GM12875 (cell line): Measurements from ENCODE around the gene ZNF124.
"Not testable (repeated sequence)": the region's sequence is repeated elsewhere in the genome, so short reads cannot be mapped to it uniquely, and the experiment has no call there.

Source experiments
- H3K4me3 ChIP-seq: one replicate; pipeline ENCODE4 v1.5.1; 2011; ENCODE audit warnings: low read depth, low read length, control low read depth
- CTCF ChIP-seq: IDR thresholded peaks from 2 replicates; pipeline ENCODE4 v1.5.1; 2011; ENCODE audit warnings: low read depth, mild to moderate bottlenecking, control low read depth, inconsistent platforms, low read length, moderate library complexity, borderline replicate concordance; ENCODE audit not compliant: insufficient read depth

Gene ZNF124

GRCh38 chr1:247171875-247172563, at the start of gene ZNF124:
ZNF124 (minus strand) TSS chr1:247172020; CDS start chr1:247171877, 143 bp downstream.
- H3K4me3 ChIP-seq, result not testable (repeated sequence)

- H3K4me3 ChIP-seq, result not testable (repeated sequence)
Observed at GRCh38 chr1:247220280-247220679, 48.5 kb upstream of the ZNF124 start.

GRCh38 chr1:247218121-247218651, 46.4 kb upstream of the ZNF124 start:
- TF ChIP-seq CTCF, result no peak
- no peak overlapping the region for H3K4me3 ChIP-seq

- no peak for TF ChIP-seq CTCF
- H3K4me3 ChIP-seq, result no peak overlapping the region
Observed at GRCh38 chr1:247216261-247216660, 44.4 kb upstream of the ZNF124 start.

GRCh38 chr1:247212627-247213617, 41.1 kb upstream of the ZNF124 start:
- no peak for TF ChIP-seq CTCF
- no peak overlapping the region for H3K4me3 ChIP-seq

GRCh38 chr1:247212012-247212411, 40.2 kb upstream of the ZNF124 start:
- no peak overlapping the region for H3K4me3 ChIP-seq
- TF ChIP-seq CTCF, result no peak

- no peak overlapping the region for H3K4me3 ChIP-seq
Observed at GRCh38 chr1:247211339-247211738, 39.5 kb upstream of the ZNF124 start.

More at GRCh38 chr1:247211339-247211738, 39.5 kb upstream of the ZNF124 start:
- no peak for TF ChIP-seq CTCF
